ENCODE data around the gene LMF1.

LMF1 gene

DNA sequence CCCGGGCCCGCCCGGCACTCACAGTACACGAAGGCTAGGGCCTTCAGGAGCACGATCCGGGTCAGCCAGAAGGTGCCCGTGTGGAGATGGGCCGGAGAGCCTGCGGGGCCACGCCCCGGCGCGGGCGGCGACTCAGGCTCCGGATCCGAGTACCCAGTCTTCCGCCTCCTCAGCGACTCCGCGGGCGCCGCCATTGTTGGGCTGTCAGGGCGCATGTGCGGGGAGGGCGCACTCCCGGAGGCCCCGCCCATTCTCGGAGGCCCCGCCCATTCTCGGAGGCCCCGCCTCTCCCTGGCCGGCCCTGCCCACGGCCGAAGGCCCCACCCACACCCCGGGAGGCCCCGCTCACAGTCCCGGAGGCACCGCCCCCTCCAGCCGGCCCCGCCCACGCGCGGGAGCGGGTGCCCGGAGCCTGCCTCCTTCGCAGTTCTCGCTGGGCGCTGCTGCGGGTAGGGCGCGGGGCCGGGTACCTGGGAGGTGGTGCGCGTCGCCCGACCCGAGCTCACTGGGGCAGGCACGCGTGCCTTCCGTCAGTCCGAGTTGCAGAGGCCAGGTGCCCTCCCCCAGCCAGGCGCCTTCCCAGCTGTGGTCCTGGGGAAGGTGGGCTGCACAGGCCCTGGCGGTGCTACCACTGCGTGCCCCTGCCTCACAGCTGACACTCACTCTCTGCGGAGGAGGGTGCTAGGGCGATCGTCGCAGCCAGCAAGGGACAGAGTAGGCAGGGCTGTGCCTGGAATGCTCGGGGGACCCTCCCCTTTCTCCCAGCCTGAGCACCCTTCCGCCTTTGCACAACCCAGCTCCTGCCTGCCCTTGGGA, at the start of gene LMF1:
Gene LMF1 (minus strand): TSS at position 219 of the 816 bp plus-strand sequence. CDS start 4 bp downstream, at position 215.
- peak; percentile 51 for DNase-seq

DNA sequence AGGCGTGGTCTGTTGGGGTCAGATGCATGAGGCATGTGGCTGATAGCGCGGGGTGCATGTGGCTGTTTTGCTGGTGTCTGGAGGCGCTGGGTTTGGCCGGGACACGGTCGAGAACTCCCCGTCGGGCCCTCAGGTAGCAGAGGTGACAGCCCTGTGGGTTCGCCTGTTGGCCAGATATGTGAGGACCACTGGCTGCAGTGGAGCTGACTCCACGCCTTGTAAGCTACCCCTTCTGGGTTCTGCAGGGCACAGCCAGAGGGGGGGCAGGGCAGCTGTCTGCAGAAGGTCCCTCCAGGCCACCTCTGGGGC, 49.3 kb upstream of the LMF1 start:
- DNase-seq, result no peak

DNA sequence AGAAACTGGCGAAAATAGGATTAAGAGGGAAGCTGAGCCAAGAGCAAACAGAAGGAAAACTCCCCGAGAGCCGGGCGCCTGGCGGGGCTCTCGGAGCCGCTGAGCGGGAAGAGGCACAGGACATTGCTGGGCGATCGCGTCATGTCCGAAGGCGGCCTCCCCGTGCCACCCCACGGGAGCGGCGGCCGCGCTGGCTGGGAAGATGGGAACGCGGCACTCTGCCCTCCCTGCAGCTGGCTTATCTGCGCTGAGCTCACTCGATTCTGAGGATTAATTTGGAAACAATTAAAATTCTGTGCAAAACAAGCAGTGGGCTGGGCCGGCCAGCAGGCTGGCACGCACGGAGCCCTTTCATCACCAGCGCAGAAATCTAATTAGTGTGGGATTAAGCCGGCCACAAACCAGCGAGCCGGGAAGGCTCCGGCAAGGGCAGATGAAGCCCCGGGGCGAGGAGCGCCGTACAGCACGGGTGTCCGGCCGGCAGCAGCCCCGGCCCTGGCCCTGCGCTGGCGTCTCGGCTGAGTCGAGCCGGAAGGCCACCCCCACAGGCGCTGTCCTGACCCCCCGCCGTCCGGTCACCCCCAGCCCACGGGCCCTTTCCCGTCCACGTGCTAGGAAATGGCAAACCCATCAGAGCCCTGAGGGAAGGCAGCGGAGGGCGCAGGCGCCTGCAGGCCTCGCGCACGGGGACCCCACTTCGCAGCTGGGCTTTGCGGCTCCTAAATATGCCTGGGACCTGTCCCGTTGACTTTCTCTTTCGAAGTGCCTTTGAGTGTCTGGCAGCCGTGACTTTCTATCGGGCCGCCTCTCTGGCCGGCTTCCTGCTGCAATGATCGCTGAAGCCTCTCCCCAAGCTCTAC, 48.7 kb upstream of the LMF1 start:
- no peak for DNase-seq

DNA sequence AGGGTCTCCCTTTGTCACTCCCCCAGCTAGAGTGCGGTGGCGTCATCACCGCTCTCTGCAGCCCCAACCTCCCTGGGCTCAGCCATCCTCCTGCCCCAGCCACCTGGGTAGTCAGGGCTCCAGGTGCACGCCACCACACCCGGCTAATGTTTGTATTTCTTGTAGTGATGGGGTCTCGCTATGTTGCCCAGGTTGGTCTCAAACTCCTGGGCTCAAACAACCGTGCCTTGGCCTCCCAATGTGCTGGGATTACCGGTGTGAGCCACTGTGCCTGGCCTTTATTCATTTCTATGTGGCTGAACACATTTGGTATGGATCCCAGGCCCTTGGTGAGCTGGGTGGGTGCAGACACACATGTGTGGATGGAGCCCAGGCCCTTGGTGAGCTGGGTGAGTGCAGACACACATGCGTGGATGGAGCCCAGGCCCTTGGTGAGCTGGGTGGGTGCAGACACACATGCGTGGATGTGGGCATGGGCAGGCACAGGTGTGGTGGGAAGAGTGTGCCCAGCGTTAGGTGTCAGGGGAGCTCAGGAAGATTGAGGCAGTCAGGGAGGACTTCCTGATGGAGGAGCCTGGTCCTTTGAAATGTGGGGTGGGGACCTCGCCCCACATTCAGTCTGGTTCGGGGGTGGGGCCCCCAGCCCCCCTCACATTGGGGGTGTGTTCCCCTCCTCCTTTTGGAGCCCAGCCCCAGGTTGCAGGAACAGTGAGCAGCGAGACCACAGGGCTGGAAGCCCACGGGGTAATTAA, 47.8 kb upstream of the LMF1 start:
- no peak for DNase-seq

DNA sequence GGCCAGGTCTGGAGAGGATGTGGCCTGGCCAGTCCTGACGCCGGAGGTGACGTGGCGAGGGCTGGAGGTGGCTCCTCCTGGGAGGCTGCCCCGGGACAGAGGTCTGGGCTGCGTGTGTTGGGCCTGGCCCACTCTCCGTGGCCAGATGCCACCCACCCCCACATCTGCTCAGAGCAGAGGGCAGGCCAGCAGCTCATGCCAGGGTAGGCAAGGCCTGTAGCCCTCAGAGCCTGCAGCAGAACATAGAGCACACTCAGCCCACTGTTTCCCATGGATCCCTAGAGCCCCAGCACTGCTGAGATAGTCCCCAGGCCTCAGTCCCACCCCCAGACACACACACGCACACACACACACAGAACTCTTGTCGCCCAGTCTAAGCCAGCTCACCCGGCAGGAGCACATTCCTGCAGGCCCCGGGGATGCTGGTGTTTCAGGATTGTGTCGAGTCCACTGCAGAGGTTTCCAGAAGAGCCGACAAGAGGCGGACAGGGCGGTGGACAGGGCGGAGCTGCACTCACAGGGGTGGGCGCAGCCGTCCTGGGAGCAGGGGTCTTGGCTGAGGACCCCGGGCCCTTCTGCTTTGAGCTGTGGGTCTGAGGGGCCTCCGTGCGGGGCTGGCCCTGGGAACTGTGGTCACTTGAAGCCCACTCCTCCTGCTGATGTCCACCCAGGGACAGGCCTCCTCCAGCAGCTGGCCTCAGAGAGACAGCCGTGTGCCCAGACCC, 44.1 kb upstream of the LMF1 start:
- no peak for DNase-seq

DNA sequence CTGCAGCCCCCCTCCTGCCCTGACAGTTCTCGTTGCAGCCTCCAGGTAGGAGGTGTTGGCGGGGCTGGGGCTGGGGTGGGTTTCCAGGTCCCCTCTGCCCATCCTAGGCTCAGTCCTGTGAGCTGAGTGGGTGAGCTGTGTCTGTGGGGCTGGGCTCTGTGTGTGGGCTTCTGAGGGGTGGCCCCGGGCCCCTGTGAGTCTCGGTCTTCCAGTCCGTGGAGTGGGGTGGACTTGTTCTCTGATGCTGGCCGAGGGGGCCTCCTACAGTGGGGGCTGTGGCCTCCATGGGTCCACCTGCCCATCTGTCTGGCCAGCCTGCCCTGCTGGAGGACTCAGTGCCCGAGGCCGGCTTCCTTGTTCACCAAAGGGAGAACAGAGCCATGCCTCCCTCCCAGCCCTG, 43.4 kb upstream of the LMF1 start:
- no peak for DNase-seq

DNA sequence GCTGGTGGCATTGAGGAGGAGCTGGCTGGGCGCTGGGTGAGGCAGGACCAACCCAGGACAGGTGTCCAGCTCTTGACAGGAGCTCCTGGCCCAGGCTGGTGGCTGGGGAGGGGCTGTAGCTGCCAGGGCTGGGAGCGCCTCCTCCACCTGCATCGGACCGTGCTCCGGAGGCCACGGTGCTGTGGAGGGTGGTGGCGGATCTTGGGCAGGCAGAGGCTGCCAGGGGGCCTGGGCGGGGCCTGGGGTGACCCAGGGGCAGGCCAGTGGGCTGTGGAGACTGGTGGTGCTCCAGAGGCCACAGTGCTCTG, 42.8 kb upstream of the LMF1 start:
- DNase-seq, result no peak

DNA sequence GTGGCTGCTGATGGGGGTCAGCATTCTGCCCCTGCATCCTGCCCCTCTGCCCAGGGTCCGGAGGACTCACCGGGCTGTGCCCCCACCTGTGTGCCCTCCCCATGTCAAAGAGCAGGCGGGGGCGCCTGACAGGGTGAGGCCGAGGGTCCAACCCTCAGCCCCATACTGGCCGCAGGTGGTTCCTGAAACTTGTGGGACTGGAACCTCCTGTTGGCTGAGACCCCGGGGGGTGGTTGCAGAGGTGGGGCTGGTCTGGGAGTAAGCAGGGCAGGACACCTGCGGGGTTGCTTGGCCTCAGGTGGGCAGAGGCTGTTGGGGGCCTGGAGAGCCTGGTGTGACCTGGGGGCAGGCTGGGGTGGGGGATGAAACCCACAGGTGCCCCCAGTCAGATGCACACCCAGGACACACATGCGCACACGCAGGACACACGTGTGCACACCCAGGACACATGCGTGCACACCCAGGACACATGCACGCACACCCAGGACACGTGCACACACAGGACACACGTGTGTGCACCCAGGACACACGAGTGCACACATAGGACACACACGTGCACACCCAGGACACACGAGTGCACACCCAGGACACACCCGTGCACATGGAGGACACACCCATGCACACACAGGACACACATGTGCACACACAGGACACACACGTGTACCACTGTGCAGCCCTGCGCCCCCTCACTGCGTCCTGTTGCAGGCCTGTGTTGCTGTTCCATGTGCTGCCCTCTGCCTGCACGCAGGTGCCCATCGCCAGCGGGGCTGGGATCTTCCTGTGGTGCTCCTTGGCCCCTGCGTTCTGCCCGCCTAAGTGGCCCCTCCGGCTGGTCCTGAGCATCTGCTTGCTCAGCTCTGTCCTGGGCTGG, 42.2 kb upstream of the LMF1 start:
- no peak for DNase-seq

DNA sequence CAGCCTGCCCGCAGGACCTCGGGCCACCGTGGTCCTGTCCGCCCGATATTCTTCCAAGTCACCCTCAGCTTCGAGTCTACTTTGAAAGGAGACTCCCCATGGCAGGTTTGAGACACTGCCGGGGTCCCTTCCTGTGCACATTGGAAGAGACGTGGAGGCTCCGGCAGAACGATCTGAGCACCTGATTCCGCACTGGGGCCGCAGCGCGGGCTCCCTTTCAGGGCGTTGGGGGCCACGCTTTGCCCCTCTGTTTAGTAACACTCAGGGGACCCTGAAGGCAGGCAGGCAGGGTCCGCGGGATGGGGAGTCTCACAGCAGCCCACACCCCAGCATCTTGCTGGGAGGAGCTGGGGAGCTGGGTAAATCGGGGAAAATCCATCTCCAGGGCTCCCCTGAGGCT, 41.4 kb upstream of the LMF1 start:
- no peak for DNase-seq

DNA sequence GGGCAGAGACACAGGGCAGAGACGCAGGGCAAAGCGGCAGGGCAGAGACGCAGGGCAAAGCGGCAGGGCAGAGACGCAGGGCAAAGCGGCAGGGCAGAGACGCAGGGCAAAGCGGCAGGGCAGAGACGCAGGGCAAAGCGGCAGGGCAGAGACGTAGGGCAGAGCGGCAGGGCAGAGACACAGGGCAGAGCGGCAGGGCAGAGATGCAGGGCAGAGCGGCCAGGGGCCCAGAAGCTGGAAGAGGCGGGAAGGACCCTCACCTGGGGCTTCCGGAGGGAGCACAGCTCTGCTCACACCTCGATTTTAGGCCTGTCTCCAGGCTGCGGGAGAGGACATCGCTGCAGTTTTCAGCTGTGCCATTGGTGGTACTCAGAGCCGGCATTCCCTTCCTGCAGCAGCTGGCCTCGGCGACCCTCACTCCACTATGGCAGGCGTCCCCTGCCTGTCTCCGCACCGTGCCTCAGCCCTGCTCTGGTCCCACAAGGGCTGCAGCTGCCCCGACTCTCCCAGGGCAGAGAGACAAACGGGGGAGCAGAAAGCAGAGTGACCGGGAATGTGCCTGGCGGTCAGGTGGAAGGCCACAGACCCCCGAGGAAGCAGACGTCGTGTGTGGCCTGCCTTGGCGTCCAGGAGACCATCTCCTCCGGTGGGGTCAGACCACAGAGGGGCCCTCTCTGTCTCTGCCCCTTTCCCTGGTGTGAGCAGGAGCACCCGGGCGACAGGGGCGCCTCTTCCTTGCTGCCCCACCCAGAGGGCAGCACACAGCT, 40.7 kb upstream of the LMF1 start:
- no peak for DNase-seq

DNA sequence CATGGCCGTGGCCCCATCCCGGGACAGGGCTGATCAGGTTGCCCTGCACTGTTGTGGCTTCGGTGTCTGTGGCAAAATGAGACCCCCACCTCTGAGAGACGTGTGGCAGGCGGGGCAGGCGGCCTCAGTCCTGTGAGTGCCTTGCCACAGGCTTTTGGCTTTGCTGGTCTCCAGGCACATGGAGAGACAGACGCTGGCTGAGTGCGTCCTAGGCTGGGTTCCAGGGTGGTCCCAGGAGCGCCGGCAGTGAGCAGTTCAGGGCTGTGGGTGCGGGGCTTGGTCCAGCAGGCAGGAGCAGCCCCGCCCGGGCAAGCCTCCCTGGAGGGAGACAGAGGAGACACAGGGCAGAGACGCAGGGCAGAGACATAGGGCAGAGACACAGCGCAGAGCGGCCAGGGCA, 40.0 kb upstream of the LMF1 start:
- no peak for DNase-seq

DNA sequence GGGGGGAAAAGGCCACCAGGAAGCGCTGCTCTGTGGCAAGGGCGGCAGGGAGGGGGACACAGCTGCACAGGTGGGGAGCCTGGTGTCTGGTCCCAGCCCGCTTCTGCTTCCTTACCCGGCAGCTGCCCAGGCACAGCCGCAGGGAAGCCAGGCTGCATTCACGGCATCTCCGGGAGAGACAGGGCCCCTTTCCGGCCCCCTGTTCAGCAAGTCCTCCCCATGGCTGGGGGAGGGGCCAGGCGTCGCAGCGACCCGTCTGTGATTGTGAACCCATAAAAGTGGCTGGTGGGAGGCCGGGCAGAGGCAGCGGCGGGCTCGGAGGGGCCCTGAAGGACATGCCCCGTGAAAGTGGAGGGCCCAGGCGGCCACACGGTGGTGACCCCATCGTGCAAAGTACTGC, 39.5 kb upstream of the LMF1 start:
- DNase-seq, result no peak

DNA sequence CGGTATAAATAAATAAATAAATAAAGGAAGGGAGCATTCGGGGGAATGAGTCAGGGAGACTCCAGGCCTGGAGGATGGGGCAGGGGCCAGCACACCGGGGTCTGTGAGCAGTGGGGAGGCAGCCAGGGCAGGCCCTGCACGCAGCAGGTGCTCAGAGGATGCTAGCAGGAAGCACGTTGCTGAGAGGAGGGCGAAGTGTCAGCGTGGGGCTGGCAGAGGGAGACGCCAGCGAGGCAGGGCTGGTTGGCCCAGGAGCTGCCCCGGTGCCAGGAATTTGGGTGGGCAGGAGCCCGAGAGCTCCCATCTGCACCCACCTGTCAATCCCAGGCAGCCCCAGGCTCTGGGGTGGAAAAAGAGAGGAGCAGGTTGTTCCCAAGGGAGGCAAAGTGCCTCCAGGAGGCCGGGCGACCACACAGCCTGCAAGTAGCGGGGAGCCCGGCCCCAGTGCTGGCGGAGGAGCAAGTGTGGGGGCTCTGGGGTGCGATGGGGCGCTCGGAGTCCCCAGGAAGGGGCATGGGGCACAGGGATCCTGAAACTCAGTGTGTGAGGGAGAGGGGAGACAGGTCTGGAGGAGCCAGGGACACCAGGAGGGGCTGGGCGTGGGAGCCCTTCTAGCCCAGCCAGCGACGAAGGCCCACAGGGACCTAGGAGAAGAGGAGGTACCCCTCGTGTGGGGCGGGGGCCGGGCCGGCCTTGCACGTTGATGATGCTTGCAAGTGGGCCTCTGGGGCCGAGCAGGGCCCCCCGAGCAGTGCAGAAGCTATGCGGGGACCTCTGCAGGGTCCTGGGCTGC, 38.8 kb upstream of the LMF1 start:
- no peak for DNase-seq

DNA sequence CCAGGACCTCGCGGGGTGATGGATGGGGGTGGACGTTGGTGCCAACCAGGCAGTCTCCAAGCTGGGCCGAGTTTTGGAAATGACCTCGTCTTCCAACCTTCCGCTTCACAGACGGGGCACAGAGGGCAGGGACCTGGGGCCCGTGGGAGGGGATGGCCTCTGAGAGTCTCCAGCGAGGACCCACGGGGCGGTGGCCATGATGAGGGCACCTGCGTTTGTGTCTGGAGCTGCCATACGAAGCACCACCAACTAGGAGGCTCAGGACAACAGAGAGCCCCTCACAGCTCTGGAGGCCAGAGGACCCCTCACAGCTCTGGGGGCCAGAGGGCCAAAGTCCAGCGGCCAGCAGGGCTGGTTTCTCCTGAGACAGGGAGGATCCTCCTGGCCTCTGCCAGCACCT, 37.3 kb upstream of the LMF1 start:
- no peak for DNase-seq

DNA sequence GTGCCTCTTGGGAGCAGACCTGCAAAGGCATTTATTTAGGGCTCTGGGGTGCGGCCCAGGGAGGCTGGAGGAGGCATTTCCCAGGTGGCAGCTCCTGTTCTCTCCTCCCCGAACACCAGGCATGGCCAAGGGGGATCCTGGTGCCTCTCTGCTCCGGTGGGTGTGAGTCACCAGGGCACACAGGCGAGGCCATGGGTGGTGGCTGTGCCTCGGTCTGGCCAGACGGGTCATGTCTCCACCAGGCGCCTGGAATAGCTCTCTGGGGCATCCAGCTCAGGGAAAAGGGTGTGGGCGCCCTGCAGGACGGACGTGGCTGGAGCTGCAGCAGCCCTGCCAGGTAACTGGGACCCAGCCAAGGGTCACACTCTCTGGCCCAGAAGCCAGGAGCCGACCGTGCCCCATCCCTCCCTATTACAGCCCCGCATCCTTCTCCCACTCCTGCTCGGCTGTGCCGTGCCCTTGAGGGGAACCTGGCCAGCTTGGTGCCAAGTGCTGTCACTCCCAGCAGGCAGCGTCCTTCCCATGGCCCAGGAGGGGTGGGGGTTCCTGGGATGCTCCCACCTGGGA, 36.6 kb upstream of the LMF1 start:
- no peak for DNase-seq

DNA sequence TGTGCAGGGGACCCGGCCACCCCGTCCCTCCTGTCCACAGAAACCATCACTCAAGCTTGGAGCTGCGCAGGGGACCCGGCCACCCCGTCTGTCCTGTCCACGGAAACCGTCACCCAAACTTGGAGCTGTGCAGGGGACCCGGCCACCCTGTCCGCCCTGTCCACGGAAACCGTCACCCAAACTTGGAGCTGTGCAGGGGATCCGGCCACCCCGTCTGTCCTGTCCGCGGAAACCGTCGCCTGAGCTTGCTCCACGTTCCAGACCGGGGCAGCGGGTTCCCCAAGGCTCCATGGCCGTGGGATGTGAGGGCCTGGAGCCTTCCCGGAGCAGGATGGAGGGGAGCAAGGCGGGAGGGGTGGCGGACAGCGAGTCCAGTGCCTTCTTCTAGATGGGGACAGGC, 36.0 kb upstream of the LMF1 start:
- DNase-seq, result no peak

DNA sequence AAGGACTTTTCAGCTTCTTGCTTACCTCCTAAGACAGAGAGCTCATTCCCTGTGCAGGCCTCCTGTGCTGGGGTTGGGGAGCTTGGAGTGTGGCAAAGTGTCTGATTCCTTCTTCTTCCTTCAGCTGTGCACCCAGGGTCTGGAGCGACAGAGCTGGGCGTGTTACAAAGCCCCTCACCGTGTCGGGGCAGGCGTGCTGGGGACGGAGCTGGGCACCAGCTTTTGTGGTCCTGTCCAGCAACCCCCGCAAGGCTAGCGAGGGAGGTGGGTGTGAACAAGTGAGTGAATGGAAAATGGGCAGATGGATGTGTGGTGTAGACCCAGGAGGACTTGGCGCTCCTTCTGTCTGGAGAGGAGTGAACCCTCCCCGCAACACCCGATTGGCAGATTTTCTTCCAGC, 34.5 kb upstream of the LMF1 start:
- no peak for DNase-seq

DNA sequence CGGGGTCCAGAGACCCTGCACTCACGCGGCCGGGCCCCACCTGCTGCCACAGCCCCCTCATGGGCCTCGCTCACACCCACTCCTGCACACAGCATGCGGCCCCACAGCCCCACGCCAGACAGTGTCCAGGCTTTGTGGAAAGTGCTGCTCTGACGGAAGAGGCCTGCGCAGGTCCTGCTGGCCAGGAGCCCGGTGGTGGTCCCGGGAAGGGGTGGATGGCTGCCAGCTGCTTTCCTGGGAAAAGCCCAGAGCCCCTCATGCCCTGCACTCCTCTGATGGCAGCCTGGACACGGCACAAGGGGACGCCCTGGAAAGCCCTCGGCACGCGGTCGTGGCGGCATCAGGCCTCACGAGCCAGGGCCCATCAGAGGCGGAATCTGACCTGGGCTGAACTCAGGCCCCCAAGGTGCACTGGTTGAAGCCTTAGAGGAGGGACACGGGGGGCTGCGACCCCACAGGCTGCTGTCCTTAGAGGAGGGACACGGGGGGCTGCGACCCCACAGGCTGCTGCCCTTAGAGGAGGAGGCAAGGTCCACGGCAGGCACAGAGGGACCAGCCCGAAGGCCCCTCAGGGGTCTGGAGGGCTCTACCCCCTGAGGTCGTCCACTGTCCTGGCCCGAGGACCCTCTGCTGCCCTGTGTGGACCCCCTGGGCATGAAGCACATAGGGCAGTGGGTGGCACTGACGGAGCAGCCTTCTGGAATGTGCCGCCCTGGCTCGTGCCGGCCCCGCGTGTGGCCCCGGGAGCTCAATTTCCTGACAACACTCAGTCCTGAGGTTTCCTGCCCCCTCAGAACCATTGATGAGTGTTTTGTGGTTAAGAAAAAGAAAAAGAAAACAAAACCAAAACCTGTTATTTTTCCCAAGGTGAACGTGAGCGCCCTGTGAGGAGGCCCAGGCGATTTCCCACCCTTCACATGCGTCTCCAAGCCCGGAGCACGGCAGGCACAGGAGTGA, 32.9 kb upstream of the LMF1 start:
- DNase-seq, result no peak

Data from NCI-H146 (cell line).